Measurements from ENCODE around the gene ANKRD33B. TPM values are rescaled to one million over a fixed set of nuclear protein-coding genes. Genes with fewer than 3 reads are reported as not detected.
"Not testable (repeated sequence)": the region's sequence is repeated elsewhere in the genome, so short reads cannot be mapped to it uniquely, and the experiment has no call there.

The ANKRD33B gene
- polyA plus RNA-seq, 3 donors: 1.6 to 2.1 (median 1.7) TPM

DNA sequence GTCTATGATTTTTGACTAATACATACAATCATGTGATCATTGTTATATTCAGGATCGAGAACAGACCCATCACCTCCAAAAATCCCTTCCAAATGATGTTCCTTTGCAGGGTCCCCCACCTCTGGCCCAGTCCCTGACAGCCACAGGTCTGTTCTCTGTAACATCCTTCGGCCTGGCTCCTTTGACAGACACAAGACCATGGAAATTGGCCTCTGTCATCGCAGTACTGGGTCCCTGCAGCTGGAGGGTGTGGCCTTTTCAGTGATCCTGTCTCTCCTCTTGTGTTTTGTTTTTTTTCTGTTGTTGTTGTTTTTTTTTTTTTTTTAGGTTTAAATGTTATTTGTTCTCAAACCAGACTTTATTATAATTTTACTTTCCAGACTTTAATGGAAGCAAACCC lies 27.4 kb upstream of the ANKRD33B start:
- no peak for DNase-seq

DNA sequence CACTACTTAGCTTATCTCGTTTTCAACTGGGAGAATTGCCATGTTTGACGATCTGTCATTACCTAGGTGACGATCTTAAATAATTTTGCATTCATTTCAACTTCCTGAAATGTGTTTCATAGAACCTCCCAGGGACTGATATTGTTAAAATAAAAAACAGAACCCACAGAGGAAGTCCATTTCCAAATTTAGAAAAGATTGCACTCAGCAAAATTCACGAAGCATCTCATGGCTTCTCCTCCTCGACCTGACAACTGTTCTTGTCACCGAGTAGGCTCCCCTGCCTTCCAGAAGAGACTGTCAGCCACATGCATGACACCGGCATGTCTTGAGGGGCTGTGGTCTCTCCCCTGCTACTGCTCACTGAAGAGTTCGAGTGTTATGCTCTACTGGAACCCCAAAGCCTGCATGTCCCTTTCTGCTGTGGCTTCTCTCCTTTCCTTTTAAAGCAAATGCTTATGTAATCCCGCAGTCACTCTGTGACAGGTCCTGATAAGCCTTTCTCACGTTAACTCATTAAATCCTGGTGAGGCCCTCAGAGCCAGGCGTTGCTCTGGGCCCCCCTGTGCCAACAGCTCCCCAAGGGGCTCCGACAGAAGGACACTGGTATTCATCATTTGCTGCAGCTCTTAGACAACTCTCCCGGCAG lies 26.8 kb upstream of the ANKRD33B start:
- DNase-seq: no peak

DNA sequence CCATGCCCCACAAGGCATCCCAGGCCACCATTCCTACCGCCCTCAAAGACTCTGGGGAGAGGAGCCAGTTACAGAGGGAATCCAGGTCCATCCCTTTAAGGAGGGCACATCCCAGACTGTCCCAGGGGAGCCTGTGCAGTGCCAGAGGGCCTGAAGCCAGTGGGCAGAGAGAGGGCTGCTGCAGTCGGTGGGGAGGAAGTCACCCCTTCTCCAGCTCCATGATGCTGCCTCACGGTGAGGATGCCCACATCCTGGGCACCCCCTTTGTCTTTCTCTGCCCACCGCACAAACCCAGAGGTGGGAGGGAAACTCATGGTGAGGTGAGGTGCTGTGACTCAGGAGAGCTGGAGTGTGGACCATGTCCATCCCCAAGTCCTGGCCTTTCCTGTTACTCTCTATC lies 26.2 kb upstream of the ANKRD33B start:
- DNase-seq: no peak

DNA sequence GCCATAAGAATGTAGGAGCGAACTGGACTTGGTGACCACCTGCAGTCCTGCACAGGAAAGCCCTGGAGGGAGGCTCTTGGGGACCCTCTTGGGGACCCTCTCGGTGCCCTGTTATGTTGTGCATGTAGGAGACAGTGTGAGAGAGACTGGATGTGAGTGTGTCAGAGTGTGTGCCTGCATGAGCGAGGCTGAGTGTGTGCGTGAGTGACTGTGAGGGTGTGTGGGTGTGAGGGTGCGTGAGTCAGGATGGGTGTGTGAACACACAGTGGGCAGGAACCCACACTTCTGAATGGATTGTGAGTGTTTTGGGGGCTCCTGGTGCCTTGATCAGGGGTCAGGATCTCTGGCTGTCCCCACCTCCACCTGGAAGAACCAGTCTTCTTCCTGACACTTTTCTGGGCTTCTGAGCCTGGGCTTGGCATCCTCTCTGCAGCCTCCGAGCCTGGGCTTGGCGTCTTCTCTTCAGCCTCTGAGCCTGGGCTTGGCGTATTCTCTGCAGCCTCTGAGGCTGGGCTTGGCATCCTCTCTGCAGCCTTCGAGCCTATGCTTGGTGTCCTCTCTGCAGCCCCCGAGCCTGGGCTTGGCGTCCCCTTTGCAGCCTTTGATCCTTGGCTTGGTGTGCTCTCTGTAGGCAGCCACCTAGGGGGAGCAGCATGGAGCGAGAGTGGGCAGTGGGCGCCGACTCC lies 25.6 kb upstream of the ANKRD33B start:
- no peak for DNase-seq

DNA sequence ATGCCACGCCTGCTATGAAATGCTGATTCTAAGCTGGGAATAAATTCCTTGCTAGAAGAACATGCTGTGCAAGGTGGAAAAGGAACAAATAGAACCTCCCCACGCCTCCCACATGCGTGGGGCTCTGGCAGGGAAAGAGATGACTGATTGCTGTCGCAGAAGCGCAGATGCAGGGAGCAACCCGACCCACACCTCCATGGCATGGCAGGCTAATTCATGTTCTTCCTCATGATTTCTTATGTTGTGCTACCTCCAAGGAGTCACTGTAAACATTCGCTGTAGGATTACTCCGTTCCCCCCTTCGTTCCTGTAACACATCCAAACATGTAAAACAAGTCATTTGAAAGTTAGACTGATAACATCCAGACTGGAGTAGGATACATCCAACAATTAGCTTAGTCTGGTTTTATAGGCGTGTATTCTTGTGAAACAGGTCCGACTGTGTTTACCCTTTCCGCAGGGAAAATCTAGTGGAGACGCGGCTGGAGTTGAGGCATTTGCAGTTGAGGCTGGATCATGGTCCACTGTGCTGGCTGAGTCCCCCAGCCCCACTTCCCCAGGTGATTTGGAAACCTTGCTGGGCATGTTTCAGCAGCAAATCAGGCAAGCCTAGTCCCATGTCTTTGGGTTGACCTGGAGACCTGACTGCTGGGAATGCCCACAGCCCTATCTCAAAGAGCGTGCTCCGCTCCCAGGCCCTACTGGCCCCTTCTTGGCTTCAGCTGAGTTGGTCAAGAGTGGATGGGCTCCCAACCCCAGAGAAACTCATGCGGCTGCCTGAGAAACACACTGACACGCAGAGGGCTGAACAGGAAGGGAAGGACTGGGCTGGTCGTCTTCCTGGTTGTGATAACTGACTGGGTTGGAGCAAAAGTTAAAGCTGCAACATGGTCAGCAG lies 24.8 kb upstream of the ANKRD33B start:
- no peak for DNase-seq

DNA sequence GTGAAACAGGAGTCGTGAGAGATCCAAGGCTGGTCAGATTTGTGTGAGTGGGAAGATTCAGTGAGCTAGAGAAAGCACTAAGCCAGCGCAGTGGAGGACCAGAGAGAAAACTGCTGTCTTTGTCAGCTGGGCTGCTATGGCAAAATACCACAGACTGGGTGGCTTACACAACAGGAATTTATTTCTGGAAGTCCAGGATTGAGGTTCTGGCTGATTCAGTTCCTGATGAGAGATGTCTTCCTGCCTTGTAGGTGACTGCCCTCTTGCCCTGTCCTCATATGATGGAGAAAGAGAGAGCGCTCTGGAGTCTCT lies 24.2 kb upstream of the ANKRD33B start:
- DNase-seq: no peak

DNA sequence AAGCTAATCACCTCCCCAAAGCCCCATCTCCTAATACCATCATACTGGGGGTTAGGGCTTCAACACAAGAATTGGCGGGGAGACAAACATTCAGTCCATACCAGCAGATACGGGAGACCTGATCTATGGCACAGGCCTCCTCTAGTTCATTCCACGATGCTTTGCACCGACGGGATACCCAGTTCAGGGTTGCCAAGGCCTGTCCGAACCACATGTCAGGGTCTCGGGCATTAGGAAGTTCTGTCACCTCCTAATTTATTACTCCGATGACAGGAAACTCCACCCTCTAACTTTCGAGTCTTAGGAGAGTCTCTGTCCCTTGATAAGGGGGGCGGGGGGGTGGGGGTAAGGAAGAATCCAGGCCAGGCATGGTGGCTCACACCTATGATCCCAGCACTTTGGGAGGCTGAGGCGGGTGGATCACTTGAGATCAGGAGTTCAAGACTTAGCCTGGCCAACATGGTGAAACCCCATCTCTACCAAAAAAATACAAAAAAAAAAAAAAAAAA lies 23.8 kb upstream of the ANKRD33B start:
- DNase-seq: no peak

DNA sequence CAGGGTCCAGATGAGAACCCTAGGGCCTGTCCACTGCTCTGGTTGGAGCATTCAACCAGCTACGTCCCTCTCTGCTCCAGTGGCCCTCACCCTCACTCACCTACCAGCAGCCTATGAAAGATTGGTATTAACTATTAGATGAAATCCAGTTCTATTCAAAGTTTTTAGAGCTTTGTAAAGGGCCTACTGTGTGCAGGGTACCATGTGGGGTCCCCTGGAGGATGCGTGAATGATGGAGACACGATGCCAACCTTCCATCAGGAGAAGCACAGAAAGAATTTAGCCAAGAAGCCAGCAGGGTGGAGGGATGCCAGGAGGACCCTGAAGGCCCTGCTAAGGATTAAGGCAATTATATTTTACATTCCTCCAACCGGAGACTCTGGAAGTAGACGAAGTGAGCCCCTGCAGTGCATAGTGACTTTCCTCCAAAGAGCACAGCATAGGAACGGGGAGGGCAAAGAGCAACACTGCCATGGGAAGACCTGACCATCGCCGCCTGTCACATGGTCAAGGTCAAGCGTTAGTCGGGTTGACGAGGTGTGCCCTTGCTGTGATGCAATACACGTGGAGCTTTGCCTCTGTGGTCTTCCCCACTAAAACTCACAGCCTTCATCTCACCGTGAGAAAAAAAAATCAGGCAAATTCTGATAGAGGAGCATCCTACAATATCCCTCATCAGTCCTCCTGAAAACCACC lies 22.8 kb upstream of the ANKRD33B start:
- DNase-seq: no peak

DNA sequence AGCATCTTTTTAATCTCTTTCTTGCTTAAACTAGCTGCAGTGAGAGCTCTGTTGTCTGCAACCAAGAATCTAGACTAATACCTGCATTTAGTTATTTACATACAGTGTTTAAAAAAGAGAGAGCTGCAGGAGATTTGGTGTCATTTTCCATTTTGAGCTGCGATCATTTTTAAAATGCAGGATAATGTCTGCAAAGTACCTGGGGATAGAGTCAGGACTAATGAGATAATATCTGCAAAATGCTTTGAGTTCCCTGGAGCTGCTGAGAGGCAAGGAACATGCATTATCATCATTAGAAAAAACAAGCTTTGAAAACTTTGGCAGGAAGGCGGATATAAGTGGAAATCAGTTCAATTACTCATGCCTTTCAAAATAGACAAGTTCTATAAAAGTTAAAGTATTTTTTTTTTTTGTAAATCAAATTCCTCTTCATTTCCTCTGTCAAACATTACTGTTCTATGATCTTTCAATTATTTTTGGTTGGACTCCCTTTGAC lies 21.8 kb upstream of the ANKRD33B start:
- DNase-seq: no peak

DNA sequence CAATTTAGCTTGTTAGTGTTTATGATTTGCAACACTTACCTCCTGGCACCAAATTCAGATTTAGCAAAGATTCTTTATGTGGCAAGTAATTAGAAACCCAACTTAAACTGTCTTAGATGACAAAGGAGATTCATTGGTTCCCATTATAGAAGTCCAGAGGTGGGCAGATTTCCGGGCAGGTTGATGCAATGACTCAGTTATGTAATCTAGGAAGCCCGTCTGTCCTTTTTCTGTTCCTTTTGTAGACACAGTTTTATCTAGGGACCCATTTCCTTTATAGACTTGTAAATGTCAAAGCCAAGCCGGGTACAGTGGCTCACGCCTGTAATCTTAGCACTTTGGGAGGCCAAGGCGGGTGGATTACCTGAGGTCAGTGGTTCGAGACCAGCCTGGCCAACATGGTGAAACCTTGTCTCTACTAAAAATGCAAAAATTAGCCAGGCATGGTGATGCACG lies 20.3 kb upstream of the ANKRD33B start:
- DNase-seq: no peak

DNA sequence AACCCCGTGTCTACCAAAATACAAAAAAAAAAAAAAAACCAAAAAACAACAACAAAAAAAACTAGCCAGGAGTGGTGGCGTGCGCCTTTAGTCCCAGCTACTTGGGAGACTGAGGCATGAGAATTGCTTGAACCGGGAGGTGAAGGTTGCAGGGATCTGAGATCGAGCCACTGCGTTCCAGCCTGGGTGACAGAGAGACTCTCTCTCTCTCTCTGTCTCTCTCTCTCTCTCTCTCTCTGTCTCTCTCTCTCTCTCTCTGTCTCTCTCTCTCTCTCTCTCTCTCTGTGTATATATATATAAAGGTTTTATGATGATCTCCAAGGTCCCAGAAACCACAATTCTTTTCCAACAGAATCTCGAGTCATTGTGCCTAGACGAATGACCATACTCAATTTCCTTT lies 18.8 kb upstream of the ANKRD33B start:
- DNase-seq: no peak

DNA sequence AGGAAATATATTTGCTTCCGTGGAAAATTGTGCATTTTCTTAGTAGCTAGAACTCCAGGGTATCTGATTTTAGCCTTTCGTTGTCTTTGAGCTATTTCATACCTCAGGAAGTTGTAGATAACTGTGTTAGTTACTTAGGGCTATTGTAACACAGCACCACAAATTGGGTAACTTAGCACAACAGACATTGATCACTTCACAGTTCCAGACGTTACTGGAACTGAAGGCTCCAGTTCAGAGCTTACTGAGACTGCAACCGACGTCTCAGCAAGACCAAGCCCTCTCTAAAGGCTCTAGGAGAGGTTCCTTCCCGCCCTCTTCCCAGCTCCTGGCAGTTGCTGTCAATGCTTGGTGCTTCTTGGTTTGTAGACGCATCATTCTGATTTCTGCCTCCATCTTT lies 17.7 kb upstream of the ANKRD33B start:
- no peak for DNase-seq

DNA sequence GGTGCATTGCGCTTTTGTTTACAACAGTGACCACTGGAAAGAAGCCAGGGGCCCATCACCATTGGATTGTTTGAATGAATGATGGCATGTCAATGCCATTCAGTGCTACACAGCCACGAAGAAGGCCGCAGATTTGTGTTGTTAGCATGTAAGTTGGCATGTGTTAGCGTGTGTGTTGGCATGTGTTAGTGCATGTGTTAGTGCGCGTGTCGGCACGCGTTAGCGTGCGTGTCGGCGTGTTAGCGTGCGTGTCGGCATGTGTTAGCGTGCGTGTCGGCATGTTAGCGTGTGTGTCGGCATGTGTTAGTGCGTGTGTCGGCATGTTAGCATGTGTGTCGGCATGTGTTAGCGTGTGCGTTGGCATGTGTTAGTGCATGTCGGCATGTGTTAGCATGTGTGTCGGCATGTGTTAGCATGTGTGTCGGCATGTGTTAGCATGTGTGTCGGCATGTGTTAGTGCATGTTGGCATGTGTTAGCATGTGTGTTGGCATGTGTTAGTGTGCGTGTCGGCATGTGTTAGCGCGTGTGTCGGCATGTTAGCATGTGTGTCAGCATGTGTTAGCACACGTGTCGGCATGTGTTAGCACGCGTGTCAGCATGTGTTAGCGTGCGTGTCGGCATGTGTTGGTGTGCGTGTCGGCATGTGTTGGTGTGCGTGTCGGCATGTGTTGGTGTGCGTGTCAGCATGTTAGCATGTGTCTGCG lies 15.3 kb upstream of the ANKRD33B start:
- DNase-seq: no peak

DNA sequence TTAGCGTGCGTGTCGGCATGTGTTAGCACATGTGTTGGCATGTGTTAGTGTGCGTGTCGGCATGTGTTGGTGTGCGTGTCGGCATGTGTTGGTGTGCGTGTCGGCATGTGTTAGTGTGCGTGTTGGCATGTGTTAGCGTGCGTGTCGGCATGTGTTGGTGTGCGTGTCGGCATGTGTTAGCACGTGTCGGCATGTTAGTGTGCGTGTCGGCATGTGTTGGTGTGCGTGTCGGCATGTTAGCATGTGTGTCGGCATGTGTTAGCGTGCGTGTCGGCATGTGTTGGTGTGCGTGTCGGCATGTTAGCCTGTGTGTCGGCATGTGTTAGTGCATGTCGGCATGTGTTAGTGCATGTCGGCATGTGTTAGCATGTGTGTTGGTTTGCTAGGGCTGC lies 14.8 kb upstream of the ANKRD33B start:
- DNase-seq: not testable (repeated sequence)

DNA sequence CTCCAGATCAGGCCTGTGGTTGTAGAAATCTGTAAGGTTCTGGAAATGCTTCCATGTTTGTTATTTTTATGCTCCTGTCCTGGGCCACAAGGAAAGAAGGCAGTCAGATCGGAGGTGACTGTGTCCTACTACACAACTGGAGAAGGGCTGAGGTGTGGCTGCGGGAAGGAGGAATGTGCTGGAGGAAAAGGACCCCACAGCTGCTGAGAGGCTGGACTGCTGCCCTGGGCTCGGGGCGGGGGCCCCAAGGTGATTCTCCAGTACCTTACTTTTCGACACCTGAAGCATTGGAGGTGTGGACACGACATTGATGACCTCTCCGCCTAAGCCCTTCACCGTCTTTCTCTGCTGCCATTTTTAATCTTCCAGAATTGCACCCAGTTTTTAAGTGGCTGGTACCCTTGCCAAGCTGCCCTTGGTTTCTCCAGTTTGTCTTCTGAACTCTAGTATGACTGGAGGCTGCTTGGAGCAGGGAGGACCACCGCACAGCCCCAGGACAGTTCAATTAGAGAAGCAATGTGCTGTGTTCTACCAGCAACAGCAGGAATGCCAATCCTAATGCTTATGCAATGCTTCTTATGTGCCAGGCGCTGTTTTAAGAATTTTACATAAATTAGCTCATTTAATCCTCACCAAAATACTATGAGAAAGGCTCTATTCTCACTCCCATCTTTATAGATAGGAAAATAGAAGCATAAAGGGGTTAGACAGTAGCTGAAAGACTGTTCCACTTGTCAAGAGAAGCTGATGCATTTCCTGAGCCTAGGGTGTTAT lies 13.5 kb upstream of the ANKRD33B start:
- DNase-seq: no peak

DNA sequence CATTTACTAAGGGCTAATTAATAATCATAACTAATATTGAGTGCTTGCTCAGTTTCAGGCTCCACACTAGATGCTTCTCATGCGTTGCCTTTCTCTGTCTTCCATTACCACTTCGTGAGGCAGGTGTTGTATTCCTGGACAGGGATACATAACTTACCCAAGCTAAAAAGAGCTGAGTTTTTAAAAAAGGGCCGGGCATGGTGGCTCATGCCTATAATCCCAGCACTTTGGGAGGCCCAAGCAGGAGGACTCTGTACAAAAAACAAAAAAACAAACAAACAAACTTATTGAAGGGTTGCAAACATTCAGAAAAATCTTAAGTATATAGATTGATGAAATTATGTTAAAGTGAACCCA lies 12.1 kb upstream of the ANKRD33B start:
- no peak for DNase-seq

DNA sequence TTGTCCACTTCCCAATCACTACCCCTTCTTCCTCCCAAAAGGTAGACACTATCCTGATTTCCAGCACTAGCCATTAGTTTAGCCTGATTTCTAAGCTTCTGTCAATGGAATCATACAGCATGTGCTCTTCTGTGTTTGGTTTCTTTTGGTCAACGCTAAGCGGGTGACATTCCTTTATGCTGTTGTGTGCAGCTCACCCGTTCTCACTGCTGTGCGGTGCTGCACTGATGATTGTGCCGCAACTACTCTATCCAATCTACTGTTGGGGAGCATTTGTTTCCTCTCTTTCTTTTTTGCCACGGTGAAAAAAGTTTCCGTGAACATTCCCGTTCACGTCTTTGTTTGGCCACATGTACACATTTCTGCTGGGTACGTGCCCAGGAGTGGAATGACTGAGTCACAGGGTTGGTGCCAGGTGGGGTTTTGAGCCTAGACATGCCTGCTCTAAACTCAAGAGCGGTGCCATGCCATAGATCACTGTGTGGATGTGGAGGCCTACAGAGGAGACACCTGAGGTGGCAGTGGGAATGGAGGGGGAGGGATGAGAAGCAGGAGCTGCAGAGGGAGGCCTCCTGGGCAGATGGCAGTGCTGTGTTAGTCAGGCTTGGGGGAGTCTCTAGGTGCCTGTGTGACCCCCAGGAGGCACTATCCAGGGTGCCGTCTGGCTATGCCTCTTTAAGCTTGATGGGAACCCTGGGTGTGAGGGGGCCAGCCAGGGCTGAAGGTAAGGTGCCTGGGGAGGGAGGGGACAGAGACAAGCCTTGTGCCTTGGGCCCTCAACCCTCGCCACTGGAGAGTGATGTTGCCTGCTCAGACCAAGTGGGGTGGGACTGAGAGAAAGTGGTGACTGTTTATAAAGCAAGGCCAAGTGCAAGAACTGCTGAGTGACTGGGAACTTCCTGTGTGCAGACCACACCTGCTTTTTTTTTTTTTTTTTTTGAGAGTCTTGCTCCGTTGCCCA lies 11.4 kb upstream of the ANKRD33B start:
- DNase-seq: no peak

DNA sequence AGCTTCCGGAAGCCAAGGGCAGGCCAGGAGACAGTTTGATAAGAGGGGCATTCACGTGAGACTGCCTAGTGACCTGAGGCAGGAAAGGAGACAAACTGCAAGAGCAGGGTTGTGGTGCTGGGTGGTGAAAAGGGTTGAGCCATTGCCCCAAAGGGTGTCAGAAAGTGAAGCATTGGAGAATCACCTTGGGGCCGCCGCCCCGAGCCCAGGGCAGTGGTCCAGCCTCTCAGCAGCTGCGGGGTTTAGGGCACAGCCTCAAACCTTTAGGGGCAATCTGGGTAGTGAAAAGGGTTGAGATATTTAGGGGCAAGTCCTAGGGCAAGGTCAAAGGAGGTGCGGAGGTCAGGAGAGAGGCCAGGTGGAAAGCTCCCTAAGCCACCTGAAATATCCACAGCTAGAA lies 10.4 kb upstream of the ANKRD33B start:
- DNase-seq: no peak

DNA sequence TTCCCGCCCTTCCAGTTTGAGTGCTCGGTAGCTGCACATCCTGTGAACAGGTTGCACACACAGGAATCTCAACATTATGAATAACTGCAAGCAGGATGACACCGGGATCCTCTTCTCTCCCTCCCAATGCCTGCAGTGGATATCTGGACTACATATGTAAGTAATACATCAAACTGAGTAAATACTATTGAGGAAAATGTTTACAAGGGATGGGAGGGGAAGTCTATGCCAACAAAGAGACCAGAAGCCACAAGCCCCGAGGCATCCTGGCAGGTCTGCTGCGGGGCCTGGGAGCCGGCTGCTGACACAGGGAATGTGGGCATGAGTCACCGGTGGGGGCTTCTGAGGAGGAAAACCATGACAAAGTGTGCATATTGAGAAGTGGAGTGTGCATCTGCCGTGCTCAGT lies 8.6 kb upstream of the ANKRD33B start:
- DNase-seq: no peak

Data from renal pelvis (tissue), 4 donors.